HG02970 (cell line): ENCODE measurements around the gene LITAF.
"Not testable (repeated sequence)": the region's sequence is repeated elsewhere in the genome, so short reads cannot be mapped to it uniquely, and the experiment has no call there.

ENCODE experiments used
- ATAC-seq: cut with Tn5 transposase; IDR thresholded peaks from one replicate; pipeline ENCODE4 v1.9.1; 2021; ENCODE audit warnings: mild to moderate bottlenecking, moderate library complexity, moderate number of reproducible peaks; ENCODE audit not compliant: unreplicated experiment, low FRiP score

The LITAF gene

GRCh38 chr16:11603331-11603750, 16.6 kb upstream of the LITAF start:
- no peak for ATAC-seq

GRCh38 chr16:11602321-11602720, 15.6 kb upstream of the LITAF start:
- no peak for ATAC-seq

- ATAC-seq, result no peak
These were observed 15.2 kb upstream of the LITAF start for GRCh38 chr16:11601911-11602310.

- ATAC-seq, result no peak
These were observed 14.7 kb upstream of the LITAF start for GRCh38 chr16:11601425-11601824.

- no peak for ATAC-seq
These were observed 12.9 kb upstream of the LITAF start for GRCh38 chr16:11599579-11599978.

- ATAC-seq, result no peak
These were observed 10.7 kb upstream of the LITAF start for GRCh38 chr16:11597235-11598095.

- ATAC-seq, result no peak
These were observed 10.0 kb upstream of the LITAF start for GRCh38 chr16:11596572-11597226.

- ATAC-seq, result no peak
These were observed 6.9 kb upstream of the LITAF start for GRCh38 chr16:11593581-11593980.

GRCh38 chr16:11593076-11593475, 6.4 kb upstream of the LITAF start:
- ATAC-seq, result not testable (repeated sequence)

GRCh38 chr16:11591630-11592029, 4.9 kb upstream of the LITAF start:
- not testable (repeated sequence) for ATAC-seq

GRCh38 chr16:11589198-11589550, 2.5 kb upstream of the LITAF start:
- no peak for ATAC-seq

- no peak for ATAC-seq
These were observed 1.8 kb upstream of the LITAF start for GRCh38 chr16:11588321-11589197.

GRCh38 chr16:11587643-11588247, 1.0 kb upstream of the LITAF start:
- ATAC-seq, result no peak

- ATAC-seq, result peak; percentile 31
These were observed 302 bp downstream of the LITAF start for GRCh38 chr16:11586378-11586855.

GRCh38 chr16:11585460-11586377, 1.0 kb downstream of the LITAF start:
- no peak for ATAC-seq

GRCh38 chr16:11583889-11584565, 2.7 kb downstream of the LITAF start:
- ATAC-seq, result no peak

GRCh38 chr16:11583166-11583565, 3.6 kb downstream of the LITAF start:
- ATAC-seq, result no peak

GRCh38 chr16:11582157-11582814, 4.4 kb downstream of the LITAF start:
- ATAC-seq, result no peak
